ENCODE data around the gene KLC4.

KLC4 gene

GRCh38 chr6:43014434-43014909 is 45.0 kb upstream of the KLC4 start:
- no peak for TF ChIP-seq CTCF (conservative IDR thresholded peaks at IDR 0.05; ENCODE audit: low read depth)
- peak overlapping the region; percentile 78 for H3K27ac ChIP-seq
- peak; percentile 26 for DNase-seq (ENCODE audit: low spot score)
- POLR2A ChIA-PET (ENCODE audit: low non-redundant PET), result interaction anchor here (0.9 kb wide), 1 partner anchor 35 kb away, joined by 4 read pairs; the partner anchor contains the start of gene PEX6
- CTCF ChIA-PET, result no interaction called here

GRCh38 chr6:43016176-43016942 is 43.1 kb upstream of the KLC4 start:
- no peak for TF ChIP-seq CTCF (conservative IDR thresholded peaks at IDR 0.05; ENCODE audit: low read depth)
- no peak for DNase-seq (ENCODE audit: low spot score)
- CTCF ChIA-PET, result interaction anchor here (0.6 kb wide), 1 partner anchor 355 kb away, joined by 4 read pairs; no protein-coding TSS in a partner anchor
- H3K27ac ChIP-seq, result peak overlapping the region; percentile 40
- POLR2A ChIA-PET (ENCODE audit: low non-redundant PET), result no interaction called here

GRCh38 chr6:43016943-43017334 is 42.5 kb upstream of the KLC4 start:
- DNase-seq (ENCODE audit: low spot score), result no peak
- ChIA-PET CTCF (no interaction called here), POLR2A (ENCODE audit: low non-redundant PET) (no interaction called here)
- peak overlapping the region; percentile 40 for H3K27ac ChIP-seq
- TF ChIP-seq CTCF (conservative IDR thresholded peaks at IDR 0.05; ENCODE audit: low read depth), result no peak

- no peak overlapping the region for H3K27ac ChIP-seq
- no peak for DNase-seq (ENCODE audit: low spot score)
- CTCF ChIA-PET, result interaction anchor here (0.7 kb wide), 1 partner anchor 115 kb away, joined by 3 read pairs; no protein-coding TSS in a partner anchor
- POLR2A ChIA-PET (ENCODE audit: low non-redundant PET), result no interaction called here
- TF ChIP-seq CTCF (conservative IDR thresholded peaks at IDR 0.05; ENCODE audit: low read depth), result no peak
These were observed 40.3 kb upstream of the KLC4 start for GRCh38 chr6:43019152-43019551.

- ChIA-PET POLR2A (ENCODE audit: low non-redundant PET) (interaction anchor here (1.0 kb wide), 1 partner anchor 21 kb away, joined by 4 read pairs; no protein-coding TSS in a partner anchor), CTCF (no interaction called here)
- peak overlapping the region; percentile 87 for H3K27ac ChIP-seq
- DNase-seq (ENCODE audit: low spot score), result no peak
- TF ChIP-seq CTCF (conservative IDR thresholded peaks at IDR 0.05; ENCODE audit: low read depth), result no peak
These were observed 39.3 kb upstream of the KLC4 start for GRCh38 chr6:43020052-43020705.

GRCh38 chr6:43020847-43021246 is 38.6 kb upstream of the KLC4 start:
- TF ChIP-seq CTCF (conservative IDR thresholded peaks at IDR 0.05; ENCODE audit: low read depth), result no peak
- peak; percentile 15 for DNase-seq (ENCODE audit: low spot score)
- peak overlapping the region; percentile 87 for H3K27ac ChIP-seq
- POLR2A ChIA-PET (ENCODE audit: low non-redundant PET), result interaction anchor here (0.6 to 1.1 kb wide), 3 partner anchors 8 to 37 kb away, joined by 3 to 4 read pairs (median 3); no protein-coding TSS in a partner anchor
- CTCF ChIA-PET, result interaction anchor here (0.6 kb wide), 1 partner anchor 610 kb away, joined by 3 read pairs; no protein-coding TSS in a partner anchor
